ENCODE results near the gene PRKACB. TPM values are rescaled to one million over a fixed set of nuclear protein-coding genes. Genes with fewer than 3 reads are reported as not detected.

The PRKACB gene
- polyA plus RNA-seq, 1 donor (not counting 4 experiments of a cell fraction or from before 2014, with no cell fraction given): 15.3 TPM

DNA sequence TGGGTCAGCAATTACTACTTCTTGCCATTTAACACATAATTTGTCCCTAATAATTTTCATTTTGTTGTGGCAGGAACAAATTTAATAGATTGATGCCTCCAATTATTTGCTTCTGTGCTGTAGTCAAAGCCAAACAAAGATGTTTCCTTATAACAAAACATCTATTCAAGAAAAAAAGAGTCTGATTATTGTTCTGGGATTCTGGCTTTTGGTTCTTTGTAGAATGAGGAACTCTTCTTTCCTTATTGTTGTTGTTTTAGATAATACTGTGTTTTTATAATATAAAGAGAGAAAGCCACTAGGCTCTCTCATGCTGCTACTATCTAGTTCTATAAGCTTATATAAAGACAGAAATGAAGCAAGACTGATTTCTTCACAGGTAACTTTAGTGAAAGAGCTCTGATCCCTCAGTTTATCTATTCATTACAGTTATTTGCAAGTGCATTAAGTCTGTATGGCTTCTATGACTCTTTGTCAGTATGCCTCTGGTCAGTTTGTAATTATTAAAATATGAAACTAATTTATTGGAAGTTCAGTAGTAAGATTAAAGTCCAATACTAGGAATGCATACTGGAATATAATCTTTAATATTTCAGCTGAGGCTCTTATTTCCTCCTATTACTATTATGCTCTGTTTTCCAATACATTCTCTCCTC lies 37.4 kb downstream of the PRKACB start:
- no peaks in the 10 kb centered on the region for H3K4me1 ChIP-seq (ENCODE audit: control insufficient read depth, extremely low read depth, insufficient read depth, low read length)
- H4K20me1 ChIP-seq (ENCODE audit: control insufficient read depth, extremely low read depth, insufficient read depth, low read length): no peaks in the 10 kb centered on the region
- H3K9ac ChIP-seq (ENCODE audit: control insufficient read depth, extremely low read depth, insufficient read depth, low read length): no peak overlapping the region
- no peaks in the 10 kb centered on the region for H3K9me1 ChIP-seq (ENCODE audit: control insufficient read depth, extremely low read depth, insufficient read depth, low read length)
- dilution Hi-C loops (cut with MboI; ENCODE audit: extremely low pct_ligation_motif_present, low sequenced_read_pairs): no loop called here
- H3K4me3 ChIP-seq (ENCODE audit: control insufficient read depth in 2 of 3, extremely low read depth in 1 of 3, insufficient read depth in 2 of 3, low read depth in 1 of 3, low read length in 3 of 3): no peak overlapping the region
- no peak for DNase-seq (ENCODE audit: low read depth, low spot score)
- H2AFZ ChIP-seq (ENCODE audit: control insufficient read depth, low read length): no peak overlapping the region
- no peak overlapping the region for H3K27ac ChIP-seq (ENCODE audit: control insufficient read depth, insufficient read depth, low read length)
- FAIRE-seq: no peak
- no peaks in the 10 kb centered on the region for H3K79me2 ChIP-seq (ENCODE audit: control insufficient read depth, insufficient read depth, low read length)
- no peaks in the 10 kb centered on the region for H3K9me3 ChIP-seq (ENCODE audit: control insufficient read depth, low read depth, low read length)
- TF ChIP-seq, protein P1, sequence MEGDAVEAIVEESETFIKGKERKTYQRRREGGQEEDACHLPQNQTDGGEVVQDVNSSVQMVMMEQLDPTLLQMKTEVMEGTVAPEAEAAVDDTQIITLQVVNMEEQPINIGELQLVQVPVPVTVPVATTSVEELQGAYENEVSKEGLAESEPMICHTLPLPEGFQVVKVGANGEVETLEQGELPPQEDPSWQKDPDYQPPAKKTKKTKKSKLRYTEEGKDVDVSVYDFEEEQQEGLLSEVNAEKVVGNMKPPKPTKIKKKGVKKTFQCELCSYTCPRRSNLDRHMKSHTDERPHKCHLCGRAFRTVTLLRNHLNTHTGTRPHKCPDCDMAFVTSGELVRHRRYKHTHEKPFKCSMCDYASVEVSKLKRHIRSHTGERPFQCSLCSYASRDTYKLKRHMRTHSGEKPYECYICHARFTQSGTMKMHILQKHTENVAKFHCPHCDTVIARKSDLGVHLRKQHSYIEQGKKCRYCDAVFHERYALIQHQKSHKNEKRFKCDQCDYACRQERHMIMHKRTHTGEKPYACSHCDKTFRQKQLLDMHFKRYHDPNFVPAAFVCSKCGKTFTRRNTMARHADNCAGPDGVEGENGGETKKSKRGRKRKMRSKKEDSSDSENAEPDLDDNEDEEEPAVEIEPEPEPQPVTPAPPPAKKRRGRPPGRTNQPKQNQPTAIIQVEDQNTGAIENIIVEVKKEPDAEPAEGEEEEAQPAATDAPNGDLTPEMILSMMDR (optimal IDR thresholded peaks at IDR 0.05 in 1 of 3, IDR thresholded peaks at IDR 0.05 in 1 of 3, conservative IDR thresholded peaks at IDR 0.05 in 1 of 3; ENCODE audit: extremely low read depth in 1 of 3, insufficient read depth in 2 of 3, low read length in 3 of 3): no peak
- no peaks in the 10 kb centered on the region for H3K36me3 ChIP-seq (ENCODE audit: control insufficient read depth in 2 of 2, extremely low read depth in 1 of 2, insufficient read depth in 2 of 2, low read length in 2 of 2)
- no peak overlapping the region for H3K4me2 ChIP-seq (ENCODE audit: control insufficient read depth, extremely low read depth, insufficient read depth, low read depth, low read length)
- H3K27me3 ChIP-seq (ENCODE audit: control insufficient read depth, extremely low read depth, insufficient read depth, low read length): no peaks in the 10 kb centered on the region

DNA sequence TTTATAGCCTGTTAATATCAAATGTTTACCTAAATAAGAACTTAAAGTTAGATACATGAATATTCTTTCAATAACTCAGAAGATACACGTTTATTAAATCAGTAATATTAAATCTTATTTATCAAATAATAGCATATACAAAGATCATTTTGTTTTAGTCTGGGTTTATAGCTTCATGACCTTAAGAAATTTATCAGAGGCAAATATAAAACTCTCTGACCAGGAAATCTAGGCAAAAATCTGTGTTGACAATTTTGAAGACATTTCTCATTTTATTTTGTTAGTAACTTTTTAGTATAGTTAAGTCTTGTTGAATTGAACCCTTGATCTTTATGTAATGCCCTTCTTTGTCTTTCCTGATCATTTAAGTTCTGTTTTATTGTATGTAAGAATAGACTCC lies 46.4 kb downstream of the PRKACB start:
- no peaks in the 10 kb centered on the region for H3K4me1 ChIP-seq (ENCODE audit: control insufficient read depth, extremely low read depth, insufficient read depth, low read length)
- H3K27me3 ChIP-seq (ENCODE audit: control insufficient read depth, extremely low read depth, insufficient read depth, low read length): no peaks in the 10 kb centered on the region
- H3K9me1 ChIP-seq (ENCODE audit: control insufficient read depth, extremely low read depth, insufficient read depth, low read length): no peaks in the 10 kb centered on the region
- H3K4me2 ChIP-seq (ENCODE audit: control insufficient read depth, extremely low read depth, insufficient read depth, low read depth, low read length): no peak overlapping the region
- no peaks in the 10 kb centered on the region for H3K36me3 ChIP-seq (ENCODE audit: control insufficient read depth in 2 of 2, extremely low read depth in 1 of 2, insufficient read depth in 2 of 2, low read length in 2 of 2)
- H3K9ac ChIP-seq (ENCODE audit: control insufficient read depth, extremely low read depth, insufficient read depth, low read length): no peak overlapping the region
- no peaks in the 10 kb centered on the region for H3K79me2 ChIP-seq (ENCODE audit: control insufficient read depth, insufficient read depth, low read length)
- no peak overlapping the region for H2AFZ ChIP-seq (ENCODE audit: control insufficient read depth, low read length)
- no peak for TF ChIP-seq EZH2 (IDR thresholded peaks at IDR 0.05; ENCODE audit: low read length)
- TF ChIP-seq, protein P1 (optimal IDR thresholded peaks at IDR 0.05 in 1 of 3, IDR thresholded peaks at IDR 0.05 in 1 of 3, conservative IDR thresholded peaks at IDR 0.05 in 1 of 3; ENCODE audit: extremely low read depth in 1 of 3, insufficient read depth in 2 of 3, low read length in 3 of 3): no peak
- H3K4me3 ChIP-seq (ENCODE audit: control insufficient read depth in 2 of 3, extremely low read depth in 1 of 3, insufficient read depth in 2 of 3, low read depth in 1 of 3, low read length in 3 of 3): no peak overlapping the region
- dilution Hi-C loops (cut with MboI; ENCODE audit: extremely low pct_ligation_motif_present, low sequenced_read_pairs): no loop called here
- no peaks in the 10 kb centered on the region for H4K20me1 ChIP-seq (ENCODE audit: control insufficient read depth, extremely low read depth, insufficient read depth, low read length)
- DNase-seq (ENCODE audit: low read depth, low spot score) (no peak), FAIRE-seq (no peak)
- no peak overlapping the region for H3K27ac ChIP-seq (ENCODE audit: control insufficient read depth, insufficient read depth, low read length)
- H3K9me3 ChIP-seq (ENCODE audit: control insufficient read depth, low read depth, low read length): no peaks in the 10 kb centered on the region
